MCF 10A (cell line): ENCODE data around the gene HES7. TPM values are rescaled to one million over a fixed set of nuclear protein-coding genes. Genes with fewer than 3 reads are reported as not detected.

Experiments
- BruUV-seq: library from RNA; stranded (reverse); fragments of 400-500 nt; replicated peaks from 2 replicates; lab custom pipeline; 2021; lab: Mats Ljungman, UMichigan
- CTCF ChIA-PET: fragments of 300-600 bp; sonication (Branson Sonifier 250); formaldehyde crosslinking; extraction: SDS; loops from one replicate; lab custom pipeline; 2021; ENCODE audit warnings: antibody characterized with exemption, inconsistent platforms; lab: Yijun Ruan, JAX
- POLR2A ChIA-PET: fragments of 300-600, 350-650 bp; sonication (Branson Sonifier 250); formaldehyde crosslinking; extraction: SDS; loops from one replicate; lab custom pipeline; 2020; ENCODE audit warnings: antibody characterized with exemption, inconsistent platforms; lab: Yijun Ruan, JAX
- DNase-seq: peaks from one replicate; pipeline ENCODE4 v3.0.0-alpha.2; 2018; ENCODE audit not compliant: unreplicated experiment
- H3K27ac Mint-ChIP-seq: one replicate; pipeline ENCODE4 v1.8.0; 2022; ENCODE audit warnings: mild to moderate bottlenecking, low read depth, mixed read lengths; ENCODE audit not compliant: unreplicated experiment
- H3K27me3 Mint-ChIP-seq: one replicate; pipeline ENCODE4 v1.8.0; 2022; ENCODE audit warnings: mixed read lengths; ENCODE audit not compliant: insufficient read depth, unreplicated experiment
- H3K36me3 Mint-ChIP-seq: one replicate; pipeline ENCODE4 v1.8.0; 2022; ENCODE audit warnings: mild to moderate bottlenecking, moderate library complexity, mixed read lengths; ENCODE audit not compliant: insufficient read depth, unreplicated experiment
- H3K4me1 Mint-ChIP-seq: one replicate; pipeline ENCODE4 v1.8.0; 2022; ENCODE audit warnings: mixed read lengths; ENCODE audit not compliant: insufficient read depth, unreplicated experiment
- H3K4me3 Mint-ChIP-seq: one replicate; pipeline ENCODE4 v1.8.0; 2022; ENCODE audit warnings: mild to moderate bottlenecking, moderate library complexity, mixed read lengths; ENCODE audit not compliant: unreplicated experiment
- H3K9me3 Mint-ChIP-seq: one replicate; pipeline ENCODE4 v1.8.0; 2022; ENCODE audit warnings: mixed read lengths; ENCODE audit not compliant: unreplicated experiment
- CTCF ChIP-seq: fragments of 200-600 bp; IDR thresholded peaks from one replicate; pipeline ENCODE4 v1.8.0; 2022; ENCODE audit warnings: antibody characterized with exemption, mild to moderate bottlenecking; ENCODE audit not compliant: unreplicated experiment
- intact Hi-C: fragments of 100-400 bp; cut with micrococcal nuclease; formaldehyde crosslinking; loops from 2 replicates; pipeline ENCODE4 v1.14.1; 2022
- total RNA-seq: library from RNA; stranded (reverse); gene quantifications from 2 replicates; pipeline ENCODE4 v1.2.3, GENCODE V29; 2022

Gene HES7
- total RNA-seq, 1 experiment from 2014 or later: 5.9 TPM

- intact Hi-C loops: no loop called here
- ChIA-PET POLR2A (interaction anchor here (0.7 to 1.1 kb wide), 2 partner anchors 15 to 52 kb away, joined by 3 read pairs; no protein-coding TSS in a partner anchor), CTCF (interaction anchor here (0.5 to 9.2 kb wide), 12 partner anchors 11 to 360 kb away, joined by 3 to 209 read pairs (median 4); partner anchors contain the start of gene ALOXE3)
- H3K9me3 Mint-ChIP-seq: no peaks in the 10 kb centered on the region
- no TSS peak for BruUV-seq
- no peak for TF ChIP-seq CTCF
- peaks cover 15% of the 10 kb centered on the region for H3K4me1 Mint-ChIP-seq
- H3K36me3 Mint-ChIP-seq: no peaks in the 10 kb centered on the region
- no peak overlapping the region for H3K4me3 Mint-ChIP-seq
- H3K27ac Mint-ChIP-seq: no peak overlapping the region
- DNase-seq: no peak
- H3K27me3 Mint-ChIP-seq: peaks cover 23% of the 10 kb centered on the region
Observed at GRCh38 chr17:8076502-8077266, 47.2 kb downstream of the HES7 start.

GRCh38 chr17:8075574-8076342, 48.1 kb downstream of the HES7 start:
- intact Hi-C loops: no loop called here
- Mint-ChIP-seq H3K27me3 (peaks cover 23% of the 10 kb centered on the region), H3K4me1 (peaks cover 15% of the 10 kb centered on the region), H3K4me3 (no peak overlapping the region), H3K36me3 (no peaks in the 10 kb centered on the region), H3K27ac (no peak overlapping the region), H3K9me3 (no peaks in the 10 kb centered on the region)
- POLR2A ChIA-PET: interaction anchor here (0.6 to 3.2 kb wide), 7 partner anchors 14 to 682 kb away, joined by 3 to 21 read pairs (median 3); partner anchors contain the start of gene ALOXE3
- CTCF ChIA-PET: interaction anchor here (0.6 to 9.2 kb wide), 12 partner anchors 8 to 361 kb away, joined by 3 to 209 read pairs (median 8); partner anchors contain the start of genes ALOX12B and ALOXE3
- BruUV-seq: no TSS peak
- no peak for DNase-seq
- no peak for TF ChIP-seq CTCF

GRCh38 chr17:8075081-8075480, 48.8 kb downstream of the HES7 start:
- intact Hi-C loops: no loop called here
- Mint-ChIP-seq H3K9me3 (no peaks in the 10 kb centered on the region), H3K36me3 (no peaks in the 10 kb centered on the region), H3K27me3 (peaks cover 23% of the 10 kb centered on the region), H3K4me1 (peaks cover 15% of the 10 kb centered on the region), H3K27ac (no peak overlapping the region), H3K4me3 (no peak overlapping the region)
- DNase-seq: no peak
- POLR2A ChIA-PET: interaction anchor here (0.6 to 3.2 kb wide), 6 partner anchors 15 to 219 kb away, joined by 3 to 21 read pairs (median 4); partner anchors contain the start of gene ALOXE3
- TF ChIP-seq CTCF: no peak
- CTCF ChIA-PET: interaction anchor here (0.6 to 9.2 kb wide), 13 partner anchors 9 to 509 kb away, joined by 3 to 209 read pairs (median 5); partner anchors contain the start of genes ALOX12B and ALOXE3
- BruUV-seq: no TSS peak
